B cell (primary cell): ENCODE results near the gene HDC. TPM values are rescaled to one million over a fixed set of nuclear protein-coding genes. Genes with fewer than 3 reads are reported as not detected.

ENCODE experiments used
- ATAC-seq: fragments of 200-7000 bp; cut with Tn5 transposase; one replicate; pipeline ENCODE4 v1.10.0; 2021; ENCODE audit warnings: low read depth, mild to moderate bottlenecking, moderate number of reproducible peaks, moderate library complexity
- CTCF ChIA-PET: fragments of 350-600 bp; sonication (Branson Sonifier 250); formaldehyde crosslinking; loops from one replicate; lab custom pipeline; 2021; ENCODE audit warnings: antibody characterized with exemption, inconsistent platforms; lab: Charles Lee
- POLR2A ChIA-PET: fragments of 350-600 bp; sonication (Branson Sonifier 250); formaldehyde crosslinking; loops from one replicate; lab custom pipeline; 2021; ENCODE audit warnings: antibody characterized with exemption; lab: Charles Lee
- DNase-seq: peaks from one replicate; pipeline ENCODE4 v3.0.0; 2013
- H2AFZ ChIP-seq: 2 replicates; pipeline ENCODE4 v1.6.1; 2012; ENCODE audit warnings: mild to moderate bottlenecking, low read depth, low read length; ENCODE audit not compliant: insufficient read depth, poor library complexity, severe bottlenecking
- H3K27ac ChIP-seq, 2 donors: 1 replicate in 1 of 2; 2 replicates in 1 of 2; pipeline ENCODE4 v1.5.1; 2012 to 2013; ENCODE audit warnings: low read length in 2 of 2, mild to moderate bottlenecking in 2 of 2, moderate library complexity in 1 of 2
- H3K27me3 ChIP-seq, 4 experiments: fragments of 200-600 bp in 1 of 4; sonication (generic) in 1 of 4; replicated peaks in 1 of 4; 1 replicate in 2 of 4; 2 replicates in 2 of 4; pipeline versions ENCODE4 v1.6.1 to v1.7.0; 2013 to 2016; ENCODE audit warnings: low read length in 3 of 4, mild to moderate bottlenecking in 2 of 4, mixed read lengths in 1 of 4, moderate library complexity in 1 of 4; ENCODE audit not compliant: insufficient read depth in 4 of 4, control insufficient read depth in 3 of 4; ENCODE audit errors: control extremely low read depth in 1 of 4
- H3K36me3 ChIP-seq, 2 experiments: replicated peaks in 1 of 2; 1 replicate in 1 of 2; 2 replicates in 1 of 2; pipeline versions ENCODE4 v1.6.1 to v1.7.1; 2013; ENCODE audit warnings: low read length in 1 of 2; ENCODE audit not compliant: insufficient read depth in 2 of 2, control insufficient read depth in 1 of 2; ENCODE audit errors: control extremely low read depth in 1 of 2, extremely low read depth in 1 of 2
- H3K4me1 ChIP-seq, 2 donors: fragments of 200-600 bp in 1 of 2; sonication (generic) in 1 of 2; 1 replicate in 1 of 2; 2 replicates in 1 of 2; pipeline versions ENCODE4 v1.5.1 to v1.6.1; 2013 to 2017; ENCODE audit warnings: low read length in 2 of 2; ENCODE audit not compliant: control insufficient read depth in 2 of 2, insufficient read depth in 2 of 2
- H3K4me2 ChIP-seq: replicated peaks from 2 replicates; pipeline ENCODE3; 2012; ENCODE audit warnings: mild to moderate bottlenecking, low read depth, low read length; ENCODE audit not compliant: poor library complexity, severe bottlenecking
- H3K4me3 ChIP-seq, 5 experiments: fragments of 200-600 bp in 1 of 5; sonication (generic) in 1 of 5; 1 replicate in 3 of 5; 2 replicates in 2 of 5; pipeline versions ENCODE4 v1.5.1 to v1.7.0; 2011 to 2016; ENCODE audit warnings: low read length in 4 of 5, mild to moderate bottlenecking in 4 of 5, low read depth in 2 of 5, control low read depth in 1 of 5, moderate library complexity in 1 of 5; ENCODE audit not compliant: insufficient read depth in 1 of 5; ENCODE audit errors: control extremely low read depth in 1 of 5, extremely low read depth in 1 of 5
- H3K79me2 ChIP-seq: fragments of 200-600 bp; sonication (generic); one replicate; pipeline ENCODE4 v1.6.0; 2016; ENCODE audit warnings: low read length; ENCODE audit not compliant: control insufficient read depth, insufficient read depth
- H3K9ac ChIP-seq: fragments of 200-600 bp; sonication (generic); 2 replicates; pipeline ENCODE4 v1.6.1; 2017; ENCODE audit warnings: mild to moderate bottlenecking, low read length, moderate library complexity
- H3K9me3 ChIP-seq, 3 donors: one replicate each; pipeline versions ENCODE4 v1.6.1 to v1.7.1; 2013; ENCODE audit warnings: low read length in 2 of 3; ENCODE audit not compliant: control insufficient read depth in 2 of 3, insufficient read depth in 1 of 3; ENCODE audit errors: control extremely low read depth in 1 of 3
- H4K20me1 ChIP-seq: 2 replicates; pipeline ENCODE4 v1.6.0; 2012; ENCODE audit warnings: mild to moderate bottlenecking, low read length; ENCODE audit not compliant: insufficient read depth, control insufficient read depth, poor library complexity, severe bottlenecking
- H3K27ac Mint-ChIP-seq: one replicate; pipeline ENCODE4 v1.8.0; 2021; ENCODE audit warnings: mixed read lengths
- H3K27me3 Mint-ChIP-seq: one replicate; pipeline ENCODE4 v1.8.0; 2021; ENCODE audit warnings: mixed read lengths
- H3K4me1 Mint-ChIP-seq: one replicate; pipeline ENCODE4 v1.8.0; 2021; ENCODE audit warnings: mixed read lengths
- H3K4me3 Mint-ChIP-seq: one replicate; pipeline ENCODE4 v1.8.0; 2021; ENCODE audit warnings: mixed read lengths
- H3K9me3 Mint-ChIP-seq: one replicate; pipeline ENCODE4 v1.8.0; 2022; ENCODE audit warnings: mixed read lengths; ENCODE audit not compliant: insufficient read depth
- CTCF ChIP-seq: fragments of 200-600 bp; IDR thresholded peaks from one replicate; pipeline ENCODE4 v1.8.0; 2022; ENCODE audit warnings: antibody characterized with exemption, mild to moderate bottlenecking
- EZH2 ChIP-seq: IDR thresholded peaks from 2 replicates; pipeline ENCODE4 v1.6.1; 2012; ENCODE audit warnings: borderline replicate concordance, low read depth, mild to moderate bottlenecking, moderate library complexity, low read length; ENCODE audit not compliant: insufficient read depth, poor library complexity, severe bottlenecking
- WGBS: methylation state at CpG from one replicate; pipeline ENCODE4 v1.1.5; 2013; ENCODE audit warnings: missing lambda C conversion rate; ENCODE audit not compliant: insufficient coverage; 5-methylcytosine and 5-hydroxymethylcytosine counted together
- intact Hi-C: fragments of 100-400 bp; cut with micrococcal nuclease; formaldehyde crosslinking; loops from one replicate; pipeline ENCODE4 v1.10.0; 2022
- polyA plus RNA-seq: library from polyadenylated mRNA; depleted of rRNA; stranded (reverse); fragments of >200 nt; gene quantifications from 2 replicates; pipeline ENCODE4 v1.2.3, GENCODE V29; 2012
- total RNA-seq, 2 donors: library from RNA; stranded (reverse); fragments of 120-200 nt in 1 of 2; gene quantifications; 1 replicate in 1 of 2; 2 replicates in 1 of 2; pipeline versions ENCODE4 v1.2.3 to v1.2.4, GENCODE V29; 2013 to 2022

The HDC gene
- total and polyA plus RNA-seq, 2 donors (not counting 1 experiment from before 2014, with no cell fraction given), result 0.88 TPM; not detected in 1

DNA sequence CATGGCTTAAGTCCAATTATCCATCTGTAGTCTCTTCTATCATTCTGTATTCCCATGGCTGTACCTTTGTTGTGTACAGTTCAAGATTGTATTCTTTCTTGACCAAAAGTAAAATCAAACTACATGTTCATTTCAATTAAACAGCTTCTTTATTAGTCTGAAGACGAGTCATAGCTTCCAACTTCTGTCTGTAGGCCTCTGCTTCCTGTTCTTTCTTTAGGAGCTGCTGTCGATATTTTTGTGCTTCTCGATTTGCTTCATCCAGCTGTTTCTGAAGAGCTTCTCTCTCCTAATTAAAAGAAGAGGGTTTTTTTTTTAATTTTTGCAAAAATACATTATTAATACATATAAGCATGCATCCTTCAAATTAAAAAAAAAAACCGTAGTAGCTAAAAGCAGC lies 13.0 kb upstream of the HDC start:
- no peak for ATAC-seq
- H4K20me1 ChIP-seq, result no peaks in the 10 kb centered on the region
- peaks cover 4 to 11% of the 10 kb centered on the region in 2 experiments for H3K36me3 ChIP-seq
- intact Hi-C loops, result no loop called here
- Mint-ChIP-seq H3K9me3 (no peaks in the 10 kb centered on the region), H3K27ac (no peak overlapping the region), H3K4me3 (no peak overlapping the region), H3K27me3 (no peaks in the 10 kb centered on the region), H3K4me1 (no peaks in the 10 kb centered on the region)
- POLR2A ChIA-PET, result no interaction called here
- no peaks in the 10 kb centered on the region for H3K9me3 ChIP-seq
- CTCF ChIA-PET, result no interaction called here
- H3K4me1 ChIP-seq, result no peaks in the 10 kb centered on the region
- no peak overlapping the region for H3K27ac ChIP-seq
- TF ChIP-seq EZH2, result no peak
- no peak for TF ChIP-seq CTCF
- H2AFZ ChIP-seq, result no peak overlapping the region
- no peak overlapping the region for H3K4me3 ChIP-seq
- no peak for DNase-seq
- no peak overlapping the region for H3K4me2 ChIP-seq
- no peak overlapping the region for H3K9ac ChIP-seq
- 60% methylated on average over 1 of the region's 4 CpGs for WGBS
- no peaks in the 10 kb centered on the region for H3K27me3 ChIP-seq
- H3K79me2 ChIP-seq, result no peaks in the 10 kb centered on the region

DNA sequence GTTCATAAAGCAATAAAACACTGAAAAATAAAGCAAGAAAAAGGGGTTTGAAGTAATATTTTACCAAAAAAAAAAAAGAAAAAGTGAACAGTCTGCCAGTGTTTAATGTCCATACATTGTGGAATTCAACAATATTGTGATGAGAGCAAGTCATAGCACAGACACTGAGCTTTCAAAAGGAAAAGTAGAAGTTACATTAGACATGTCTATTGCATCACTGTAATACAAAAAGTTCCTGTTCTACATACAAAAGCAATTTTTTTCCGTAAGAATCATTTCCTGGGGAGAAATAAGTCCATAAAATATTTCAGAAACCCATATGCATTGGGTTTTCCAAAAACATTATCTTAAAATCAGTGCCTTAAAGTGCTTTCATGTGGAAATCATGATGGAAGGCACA lies 11.8 kb upstream of the HDC start:
- H2AFZ ChIP-seq, result no peak overlapping the region

More for the DNA sequence above, 11.8 kb upstream of the HDC start:
- ChIA-PET POLR2A (no interaction called here), CTCF (no interaction called here)
- Mint-ChIP-seq H3K27me3 (no peaks in the 10 kb centered on the region), H3K27ac (no peak overlapping the region), H3K4me1 (no peaks in the 10 kb centered on the region), H3K4me3 (no peak overlapping the region), H3K9me3 (no peaks in the 10 kb centered on the region)
- DNase-seq (no peak), ATAC-seq (no peak)
- no peaks in the 10 kb centered on the region for H3K4me1 ChIP-seq
- H3K79me2 ChIP-seq, result no peaks in the 10 kb centered on the region
- H4K20me1 ChIP-seq, result no peaks in the 10 kb centered on the region
- H3K27me3 ChIP-seq, result no peaks in the 10 kb centered on the region
- H3K4me2 ChIP-seq, result no peak overlapping the region
- no CpG with 5 or more reads among the region's 1 CpG for WGBS
- TF ChIP-seq CTCF (no peak), EZH2 (no peak)
- no peak overlapping the region for H3K27ac ChIP-seq
- no peak overlapping the region for H3K4me3 ChIP-seq
- no peak overlapping the region for H3K9ac ChIP-seq
- intact Hi-C loops, result no loop called here
- peaks cover 4 to 11% of the 10 kb centered on the region in 2 experiments for H3K36me3 ChIP-seq
- H3K9me3 ChIP-seq, result no peaks in the 10 kb centered on the region
